Nucleus accumbens (tissue), 56 donors: Measurements from ENCODE around the gene C2CD3.
A peak's percentile ranks its signal among the peaks of the same experiment; 100 is the strongest.
"Not testable (repeated sequence)": the region's sequence is repeated elsewhere in the genome, so short reads cannot be mapped to it uniquely, and the experiment has no call there.

Experiments used
- DNase-seq, 56 donors: peaks; one replicate each; lab custom pipeline; 2025; lab: John Stamatoyannopoulos, UW

The C2CD3 gene

DNA sequence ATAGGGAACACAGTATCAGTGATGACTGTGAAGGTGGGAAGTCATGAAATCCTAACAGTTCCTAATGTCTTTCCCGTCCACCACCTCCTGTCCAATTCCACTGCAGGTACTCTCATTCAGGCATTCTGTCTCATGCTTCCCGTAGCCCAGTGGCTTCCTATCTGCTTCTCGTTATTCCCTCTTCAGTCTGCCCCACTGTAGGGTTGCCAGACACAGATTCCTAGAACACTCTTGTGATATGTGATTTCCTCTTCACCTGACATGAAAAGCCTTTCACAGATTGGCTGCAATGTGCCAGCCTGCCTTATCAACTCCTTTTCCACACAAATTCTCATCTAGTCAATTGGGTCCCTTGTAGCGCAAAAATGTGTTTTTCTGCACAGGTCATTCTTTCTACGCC lies 49.0 kb downstream of the C2CD3 start:
- DNase-seq: no peak

DNA sequence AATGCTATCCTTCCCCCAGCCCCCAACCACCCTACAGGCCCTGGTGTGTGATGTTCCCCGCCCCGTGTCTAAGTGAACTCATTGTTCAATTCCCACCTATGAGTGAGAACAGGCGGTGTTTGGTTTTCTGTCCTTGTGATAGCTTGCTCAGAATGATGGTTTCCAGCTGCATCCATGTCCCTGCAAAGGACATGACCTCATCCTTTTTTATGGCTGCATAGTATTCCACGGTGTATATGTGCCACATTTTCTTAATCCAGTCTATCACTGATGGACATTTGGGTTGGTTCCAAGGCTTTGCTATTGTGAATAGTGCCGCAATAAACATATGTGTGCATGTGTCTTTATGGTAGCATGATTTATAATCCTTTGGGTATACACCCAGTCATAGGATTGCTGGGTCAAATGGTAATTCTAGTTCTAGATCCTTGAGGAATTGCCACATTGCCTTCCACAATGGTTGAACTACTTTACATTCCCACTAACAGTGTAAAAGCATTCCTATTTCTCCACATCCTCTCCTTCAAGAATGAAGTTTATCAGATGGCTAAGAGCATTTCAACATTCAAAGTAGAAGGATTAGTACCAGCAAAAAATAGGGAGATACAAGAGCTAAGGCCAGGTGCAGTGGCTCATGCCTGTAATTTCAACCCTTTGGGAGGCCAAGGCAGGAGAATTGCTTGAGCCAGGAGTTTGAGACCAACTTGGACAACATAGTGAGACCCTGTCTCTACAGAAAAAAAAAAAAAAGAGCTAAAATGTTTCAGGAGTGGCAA lies 50.4 kb downstream of the C2CD3 start:
- DNase-seq: not testable (repeated sequence)

DNA sequence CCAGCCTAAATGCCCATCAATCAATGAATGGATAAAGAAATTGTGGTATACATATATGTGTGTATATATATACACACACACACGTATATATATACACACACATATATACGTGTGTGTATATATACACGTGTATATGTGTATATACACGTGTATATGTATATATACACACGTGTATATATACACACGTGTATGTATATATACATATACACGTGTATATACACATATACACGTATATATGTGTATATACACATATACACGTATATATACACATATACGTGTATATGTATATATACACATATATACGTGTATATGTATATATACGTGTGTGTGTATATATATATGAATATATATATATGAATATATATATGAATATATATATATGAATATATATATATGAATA lies 54.1 kb downstream of the C2CD3 start:
- no peak for DNase-seq

DNA sequence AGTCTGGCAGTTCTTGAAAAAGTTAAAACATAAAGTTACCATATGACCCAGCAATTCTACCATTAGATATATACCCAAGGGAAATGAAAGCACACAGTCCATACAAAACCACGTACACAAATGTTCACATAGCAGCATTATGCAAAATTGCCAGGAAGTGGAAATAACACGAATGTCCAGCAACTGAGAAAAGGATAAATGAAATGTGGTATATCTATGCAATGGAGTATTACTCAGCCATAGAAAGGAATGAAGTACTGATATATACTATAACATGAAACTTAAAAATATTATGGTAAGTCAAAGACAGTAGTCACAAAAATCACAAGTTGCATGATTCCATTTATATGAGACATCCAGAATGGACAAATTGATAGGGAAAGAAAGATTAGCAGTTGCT lies 57.9 kb downstream of the C2CD3 start:
- no peak for DNase-seq

DNA sequence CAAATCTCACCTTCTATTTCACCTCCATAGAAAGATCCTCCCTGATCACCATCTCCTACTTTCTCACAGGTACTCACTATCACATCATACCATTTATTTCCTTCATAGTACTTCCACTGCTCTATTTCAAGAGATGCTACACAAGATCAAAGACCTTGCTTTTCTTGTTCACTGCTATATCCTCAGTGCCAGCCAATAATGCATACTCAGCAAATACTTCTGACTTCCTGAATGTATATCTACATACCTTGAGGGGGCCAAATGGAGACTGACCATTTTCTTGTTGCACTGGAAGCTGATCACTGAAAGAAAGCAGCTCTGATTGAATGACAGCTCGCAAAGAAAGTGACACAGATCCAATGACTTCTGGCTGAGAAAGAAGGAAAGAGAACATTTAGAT lies 64.7 kb downstream of the C2CD3 start:
- DNase-seq: no peak

DNA sequence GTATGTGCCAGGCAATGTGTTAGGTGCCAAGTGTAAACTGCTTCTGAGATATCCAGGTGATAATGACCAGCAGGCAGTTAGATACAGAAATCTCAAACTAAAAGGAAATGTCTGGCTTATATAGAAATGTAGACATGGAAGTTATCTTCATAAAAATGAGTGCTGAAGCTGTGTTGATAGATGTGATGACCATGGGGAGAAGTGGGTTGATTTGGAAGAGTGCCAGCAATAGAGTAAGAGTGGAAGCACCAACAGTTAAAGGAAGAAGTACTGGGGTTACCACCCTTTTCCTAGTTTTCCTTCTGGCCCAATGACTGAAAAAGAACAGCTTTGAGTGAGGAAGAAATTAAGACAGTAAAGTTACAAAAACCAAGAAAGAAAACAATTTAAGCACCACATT lies 68.5 kb downstream of the C2CD3 start:
- DNase-seq: no peak

DNA sequence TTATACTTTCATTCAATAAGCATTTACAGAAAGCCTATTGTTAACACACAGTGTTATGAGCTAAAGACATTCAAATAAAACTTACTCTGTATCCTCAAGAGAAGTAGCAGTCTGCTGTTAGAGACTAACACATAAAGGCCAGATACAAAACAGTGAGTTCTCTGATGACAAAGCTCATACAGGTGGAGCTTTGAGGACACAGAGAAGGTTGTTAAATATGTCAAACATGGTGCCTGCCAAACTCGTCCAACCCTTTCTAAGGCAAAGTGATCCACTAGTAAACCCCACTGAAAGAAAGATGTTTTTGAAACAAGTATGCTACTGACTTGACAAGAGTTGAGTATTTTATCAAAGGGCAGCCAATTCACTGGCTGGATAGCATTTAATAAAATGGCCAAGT lies 70.1 kb downstream of the C2CD3 start:
- DNase-seq: no peak

DNA sequence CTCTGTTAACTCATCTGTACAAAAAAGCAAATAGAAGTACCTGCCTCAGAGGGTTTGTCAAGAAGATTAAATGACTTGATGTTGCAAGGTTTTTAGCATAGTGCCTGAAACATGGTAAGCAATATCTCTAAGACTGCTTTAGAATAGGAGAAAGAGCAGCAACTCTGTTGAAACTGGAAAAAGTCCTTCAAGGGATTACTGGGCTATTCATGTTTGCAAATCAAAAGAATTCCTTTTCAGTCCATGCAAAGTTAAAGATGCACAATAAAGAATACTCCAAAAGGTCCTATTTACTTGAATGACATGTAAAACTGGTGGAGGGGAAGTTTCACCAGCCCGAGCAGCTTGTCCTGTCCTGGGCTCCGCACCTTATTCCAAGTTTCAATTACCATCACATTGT lies 70.6 kb downstream of the C2CD3 start:
- DNase-seq: no peak

DNA sequence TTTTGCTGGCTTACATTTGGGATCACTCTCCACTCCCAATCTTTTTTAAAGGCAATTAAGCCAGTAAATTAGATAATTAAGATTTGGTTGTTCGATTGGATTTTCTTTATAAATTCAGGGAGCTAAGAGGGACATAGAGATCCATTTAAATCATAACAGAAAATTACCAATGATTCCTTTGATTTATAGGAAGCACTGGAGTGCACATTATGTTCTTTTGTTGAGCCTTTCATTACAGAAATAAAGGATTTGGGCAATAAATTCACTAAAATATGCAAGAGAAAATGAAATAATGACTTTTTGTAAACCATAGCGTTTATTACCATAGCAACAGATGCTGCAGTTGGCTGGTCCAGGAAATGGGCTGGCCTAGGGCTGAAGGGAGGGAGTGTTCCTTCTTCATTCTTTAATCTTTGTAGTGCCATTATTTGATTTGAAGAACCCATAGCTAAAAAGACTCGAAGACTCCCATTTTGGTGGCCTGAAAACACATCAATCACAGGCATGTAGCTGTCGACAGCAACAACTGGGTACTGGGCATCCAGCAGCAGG lies 73.0 kb downstream of the C2CD3 start:
- DNase-seq: no peak

DNA sequence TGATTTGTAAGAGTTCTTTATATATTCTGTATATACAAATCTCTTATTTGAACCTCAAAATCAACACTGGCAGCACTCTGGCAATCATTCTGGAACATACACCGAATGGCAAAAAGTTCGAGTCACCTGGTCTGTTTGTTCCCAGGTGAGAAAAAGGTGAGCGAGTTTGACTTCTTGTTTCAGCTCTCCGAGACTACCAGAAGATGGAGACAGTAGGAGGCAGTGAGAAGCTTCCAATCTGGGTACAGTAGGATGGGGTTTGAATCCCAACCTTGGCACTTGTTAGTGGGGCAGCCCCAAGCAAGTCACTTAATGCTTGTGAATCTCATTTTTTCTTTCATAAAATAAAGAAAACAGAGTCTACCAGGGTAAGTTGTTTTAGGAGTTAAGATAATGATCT lies 76.4 kb downstream of the C2CD3 start:
- DNase-seq: no peak

DNA sequence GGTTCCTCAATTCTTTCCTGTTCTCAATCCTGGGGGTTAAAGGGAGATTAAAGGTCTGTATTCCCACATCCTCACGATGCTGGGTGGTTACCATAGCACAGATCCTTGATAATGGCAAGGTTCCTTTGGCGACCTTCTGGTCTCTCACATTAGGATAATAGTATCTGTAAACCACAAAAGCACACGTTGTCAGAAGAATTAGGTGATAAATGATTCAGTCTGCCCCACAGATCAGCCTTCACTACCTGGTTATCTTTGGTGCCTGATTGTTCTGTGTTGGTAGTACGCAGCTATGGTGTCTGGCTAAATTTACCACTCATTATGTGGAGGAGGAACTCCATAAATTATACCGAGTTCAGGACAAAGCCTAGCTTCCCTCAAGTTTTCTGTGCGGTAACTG lies 78.4 kb downstream of the C2CD3 start:
- DNase-seq: no peak

DNA sequence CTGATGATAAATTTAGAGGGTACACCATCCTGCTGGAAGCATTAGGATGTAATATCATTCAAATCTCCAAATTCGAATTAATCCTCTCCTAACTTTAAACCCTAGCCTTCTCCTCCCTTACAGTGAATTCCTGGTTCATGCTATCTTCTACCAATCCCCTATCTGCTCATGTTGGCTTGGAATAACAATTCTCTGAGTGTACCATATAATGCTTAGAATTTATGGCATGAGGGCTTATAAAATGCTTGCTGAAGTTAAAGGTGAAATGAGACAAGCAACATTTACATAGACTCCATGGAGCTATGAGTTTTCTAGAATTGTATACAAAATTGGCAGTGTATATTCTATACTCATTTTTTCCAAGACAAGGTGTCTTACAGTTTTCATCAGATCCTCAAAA lies 79.3 kb downstream of the C2CD3 start:
- no peak for DNase-seq

DNA sequence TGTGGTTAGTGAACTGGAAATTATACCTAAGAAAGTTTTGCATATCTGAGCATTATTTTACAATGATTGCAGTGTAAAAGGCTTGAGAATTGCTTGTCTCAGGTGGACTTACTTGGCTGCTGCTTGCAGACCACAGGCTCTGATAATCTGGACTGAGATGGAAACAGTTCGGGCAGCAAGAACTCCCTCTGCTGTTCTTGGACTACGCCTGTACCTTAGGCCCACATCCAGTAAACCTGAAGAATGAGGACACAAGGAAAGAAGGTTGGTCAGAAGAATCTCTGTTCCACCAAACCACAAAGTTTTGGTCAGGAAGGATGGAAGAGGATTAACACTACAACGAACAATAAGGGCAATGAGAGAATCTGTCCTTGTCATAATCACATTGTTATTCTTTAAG lies 80.1 kb downstream of the C2CD3 start:
- DNase-seq: no peak

DNA sequence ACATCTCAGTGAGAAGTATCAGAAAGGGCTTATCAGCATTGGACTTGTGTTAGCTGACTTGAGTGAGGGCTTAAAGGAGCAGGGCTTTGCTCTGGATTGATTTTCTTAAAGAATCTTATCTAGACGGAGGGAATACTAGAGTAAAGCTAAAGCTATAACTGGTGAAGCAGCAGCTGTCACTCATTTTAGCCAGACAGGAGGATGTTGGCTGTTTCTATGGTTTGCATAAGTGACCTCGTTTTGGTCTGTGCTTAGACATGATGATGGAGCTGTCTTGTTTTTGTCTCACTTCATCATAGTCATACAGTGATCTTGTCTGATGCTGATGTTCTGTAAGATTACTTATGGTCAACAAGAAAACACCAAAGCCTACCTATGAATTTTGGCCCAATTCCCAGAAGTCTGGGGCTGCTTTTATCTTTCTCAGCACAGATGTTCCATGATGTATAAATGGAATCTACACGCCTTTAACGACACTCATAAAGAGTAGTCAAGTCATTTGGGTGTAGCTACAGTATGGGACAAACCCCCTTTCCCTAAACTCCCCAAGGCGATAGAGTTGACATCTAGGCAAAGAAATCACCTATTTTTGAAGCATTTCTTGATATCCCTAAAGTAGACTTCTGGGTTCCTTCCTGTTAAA lies 84.4 kb downstream of the C2CD3 start:
- no peak for DNase-seq

DNA sequence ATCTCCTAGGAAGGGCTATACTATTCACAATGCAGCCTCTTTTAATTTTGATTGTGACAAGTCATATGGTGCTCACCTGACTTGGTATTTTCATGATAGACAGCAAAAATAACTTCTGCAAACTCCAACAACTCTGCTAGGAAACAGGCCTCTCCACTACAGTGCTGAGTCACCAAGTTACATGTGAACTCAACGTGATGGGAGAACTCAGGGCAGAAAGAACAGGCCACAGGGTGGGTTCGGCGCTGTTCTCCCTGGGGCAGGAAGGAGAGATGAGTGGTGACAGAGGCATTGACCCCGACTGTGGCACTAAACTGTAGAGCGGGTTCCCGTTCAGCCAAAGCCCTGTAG lies 85.3 kb downstream of the C2CD3 start:
- DNase-seq: peak in 15 of 56 donors; percentile 1 to 39 (median 12)

DNA sequence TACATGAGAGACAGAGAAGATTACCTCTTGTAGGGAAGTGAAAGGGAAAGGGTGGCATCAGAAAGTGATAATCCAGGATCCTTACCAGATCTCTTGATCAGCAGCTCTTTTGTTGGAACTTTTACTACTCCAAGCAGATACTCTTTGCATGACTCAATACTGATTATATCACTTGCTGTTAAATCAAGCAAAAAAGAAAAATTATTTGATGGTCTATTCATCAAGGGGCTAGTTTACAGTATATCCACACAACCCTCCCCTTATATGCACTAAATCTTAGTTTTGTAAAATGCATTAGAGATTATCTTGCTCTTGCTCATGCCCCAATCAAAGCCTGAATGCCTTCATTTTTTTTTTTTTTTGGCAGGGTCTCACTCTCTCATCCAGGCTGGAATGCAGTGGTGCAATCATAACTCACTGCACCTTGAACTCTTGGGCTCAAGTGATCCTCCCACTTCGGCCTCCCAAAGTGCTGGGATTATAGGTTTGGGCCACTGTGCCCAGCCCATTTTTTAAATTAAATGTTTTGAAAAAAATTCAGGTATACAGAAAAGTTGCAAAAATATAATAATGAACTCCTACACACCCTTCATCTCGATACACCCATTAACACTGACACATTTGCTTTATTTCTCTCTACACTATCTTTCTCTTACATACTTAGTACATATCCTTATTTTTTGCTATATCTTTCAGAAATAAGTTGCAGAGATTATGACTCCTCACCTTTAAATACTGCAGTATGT lies 85.8 kb downstream of the C2CD3 start:
- no peak for DNase-seq

DNA sequence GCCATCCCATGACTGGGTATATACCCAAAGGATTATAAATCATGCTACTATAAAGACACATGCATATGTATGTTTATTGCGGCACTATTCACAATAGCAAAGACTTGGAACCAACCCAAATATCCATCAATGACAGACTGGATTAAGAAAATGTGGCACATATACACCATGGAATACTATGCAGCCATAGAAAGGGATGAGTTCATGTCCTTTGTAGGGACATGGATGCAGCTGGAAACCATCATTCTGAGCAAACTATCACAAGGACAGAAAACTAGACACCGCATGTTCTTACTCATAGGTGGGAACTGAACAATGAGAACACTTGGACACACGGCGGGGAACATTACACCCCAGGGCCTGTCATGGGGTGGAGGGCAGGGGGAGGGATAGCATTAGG lies 86.9 kb downstream of the C2CD3 start:
- DNase-seq: not testable (repeated sequence)

DNA sequence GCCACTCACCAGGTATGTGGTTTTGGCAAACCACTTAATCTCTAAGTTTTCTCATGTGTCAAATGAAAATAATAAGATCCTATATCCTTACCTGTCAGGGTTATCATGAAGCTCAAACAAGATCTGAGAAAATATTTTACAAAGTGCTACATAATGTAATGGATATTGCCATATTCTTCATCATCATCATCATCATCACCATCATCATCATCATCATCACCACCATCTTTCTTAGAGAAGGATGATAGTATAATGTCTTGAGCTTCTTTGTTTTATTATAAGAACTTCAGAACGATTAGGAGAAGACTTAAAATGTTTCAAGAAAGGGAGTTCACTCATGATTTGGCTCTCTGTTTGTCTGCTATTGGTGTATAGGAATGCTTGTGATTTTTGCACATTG lies 89.4 kb downstream of the C2CD3 start:
- no peak for DNase-seq

DNA sequence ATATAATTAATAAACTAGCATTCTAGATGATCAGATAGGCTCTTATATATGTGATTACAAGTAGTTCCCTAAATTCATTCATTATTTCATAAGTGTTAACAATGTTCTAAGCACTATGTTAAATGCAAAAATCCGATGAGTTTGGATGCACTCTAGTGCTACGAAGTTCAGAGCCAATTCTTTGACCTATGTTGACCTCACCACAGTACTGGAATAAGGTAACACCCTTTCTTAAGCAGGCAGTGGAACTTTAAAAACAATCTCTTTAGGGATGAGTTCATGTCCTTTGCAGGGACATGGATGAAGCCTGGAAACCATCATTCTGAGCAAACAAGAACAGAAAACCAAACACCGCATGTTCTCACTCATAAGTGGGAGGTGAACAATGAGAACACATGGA lies 93.6 kb downstream of the C2CD3 start:
- DNase-seq: no peak

DNA sequence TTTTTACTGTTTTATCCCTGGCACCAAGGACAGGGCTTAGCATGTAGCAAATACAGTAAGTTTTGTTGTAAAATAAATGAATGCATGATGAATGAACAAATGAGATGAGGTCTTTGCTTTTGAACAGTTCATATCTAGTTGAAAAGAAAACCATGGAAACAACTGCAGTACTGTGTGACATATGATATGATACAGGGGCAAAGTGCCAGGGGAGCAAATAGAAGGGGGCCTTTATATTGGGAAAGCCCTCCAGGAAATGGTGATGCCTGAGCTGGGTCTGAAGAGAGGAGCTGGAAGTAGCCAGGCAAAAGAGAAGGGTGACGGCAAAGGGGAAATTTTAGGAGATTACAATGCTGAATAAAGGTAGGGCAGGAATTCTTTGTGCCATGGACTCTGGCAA lies 98.1 kb downstream of the C2CD3 start:
- DNase-seq: no peak

DNA sequence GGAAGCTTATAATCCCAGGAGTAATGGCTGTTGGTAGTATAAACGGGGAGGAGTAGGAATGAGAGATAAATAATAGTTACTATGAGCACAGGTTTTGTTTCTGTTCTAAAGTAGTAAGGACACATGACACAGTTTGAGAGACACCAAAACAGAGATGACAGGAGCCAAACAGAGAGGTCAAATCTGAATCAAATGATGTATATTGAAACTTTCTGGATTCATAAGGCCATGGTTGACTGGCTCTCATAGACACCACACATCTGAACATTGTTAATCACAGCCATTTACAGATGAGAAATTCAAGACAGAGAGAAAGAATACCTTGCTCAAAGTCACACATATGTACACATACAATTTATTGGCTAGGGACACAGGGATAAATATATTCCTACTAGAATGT lies 98.5 kb downstream of the C2CD3 start:
- no peak for DNase-seq
